Stimulated activated CD4-positive, alpha-beta T cell treated with anti-CD3 and anti-CD28 coated beads, TNF-alpha, amount 100 ng/mL, for 24 hours (primary cell): ENCODE results near the gene STOX1.
"Not testable (repeated sequence)": the region's sequence is repeated elsewhere in the genome, so short reads cannot be mapped to it uniquely, and the experiment has no call there.

Experiments used
- DNase-seq, 3 experiments: peaks; one replicate each; pipeline ENCODE4 v3.0.0-alpha.2; 2020; ENCODE audit warnings: low read depth in 3 of 3

The STOX1 gene

DNA sequence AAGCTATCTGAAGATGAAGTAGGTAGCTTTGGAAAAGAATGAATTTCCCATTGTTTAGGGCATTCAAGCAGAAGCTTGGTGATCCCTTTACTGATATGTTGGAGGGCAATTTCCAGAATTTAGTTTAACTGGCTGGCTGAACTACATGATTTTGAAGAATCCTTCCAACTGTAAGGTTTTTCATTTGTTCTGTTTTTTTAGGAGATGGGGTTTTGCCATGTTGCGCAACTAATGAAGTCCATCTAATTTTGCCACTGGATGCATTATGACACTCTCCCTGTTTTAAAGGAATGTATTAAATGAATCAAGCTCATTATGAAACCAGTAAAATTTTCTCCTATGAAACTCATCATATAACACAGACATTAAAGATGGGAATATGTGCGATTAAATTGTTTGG is 67.7 kb downstream of the STOX1 start:
- DNase-seq: no peak

DNA sequence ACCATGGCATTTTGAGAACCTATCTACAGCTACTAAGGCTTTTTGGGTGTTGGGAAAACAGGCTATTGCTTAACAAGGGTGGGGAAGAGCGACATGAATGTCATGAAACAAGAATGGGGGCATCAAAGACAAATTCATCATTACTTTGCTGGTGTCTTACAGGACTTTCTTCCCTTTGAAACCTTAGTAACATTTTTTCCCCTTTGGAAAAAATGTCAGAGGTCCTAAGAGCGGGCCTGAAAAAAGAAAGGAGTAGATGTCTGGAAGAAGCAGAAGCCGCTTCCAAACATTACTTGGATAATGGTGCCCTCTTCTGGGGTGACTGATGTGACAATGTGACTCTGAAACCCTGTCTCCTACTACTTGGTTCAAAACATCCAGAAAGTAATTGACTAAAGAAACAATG is 70.0 kb downstream of the STOX1 start:
- DNase-seq: peak in 1 of 3 experiments; percentile 5

DNA sequence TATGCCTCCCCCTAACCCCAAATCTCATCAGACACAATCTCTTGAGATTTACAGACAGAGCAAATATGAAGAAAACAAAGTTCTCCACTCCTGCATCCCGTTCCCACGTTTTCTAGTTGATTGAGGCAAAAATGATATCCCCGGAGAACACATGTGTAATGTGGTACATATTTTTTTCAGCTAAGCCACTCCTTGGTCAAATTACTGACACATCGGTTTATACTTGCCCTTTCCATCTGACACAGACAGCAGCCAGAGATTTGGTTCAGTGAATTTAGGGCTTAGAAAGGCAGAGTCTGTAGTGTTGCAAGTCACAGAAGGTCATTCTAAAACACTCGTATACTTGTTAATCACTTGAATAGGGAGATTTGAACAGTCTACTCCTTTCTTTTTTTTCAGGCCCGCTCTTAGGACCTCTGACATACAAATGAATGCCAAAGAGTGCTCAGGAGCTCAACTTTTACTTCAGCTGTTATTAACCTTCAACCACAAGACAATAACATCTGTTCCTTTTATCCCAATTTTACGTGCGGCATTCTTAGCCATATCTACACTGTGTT is 71.9 kb downstream of the STOX1 start:
- DNase-seq: no peak

DNA sequence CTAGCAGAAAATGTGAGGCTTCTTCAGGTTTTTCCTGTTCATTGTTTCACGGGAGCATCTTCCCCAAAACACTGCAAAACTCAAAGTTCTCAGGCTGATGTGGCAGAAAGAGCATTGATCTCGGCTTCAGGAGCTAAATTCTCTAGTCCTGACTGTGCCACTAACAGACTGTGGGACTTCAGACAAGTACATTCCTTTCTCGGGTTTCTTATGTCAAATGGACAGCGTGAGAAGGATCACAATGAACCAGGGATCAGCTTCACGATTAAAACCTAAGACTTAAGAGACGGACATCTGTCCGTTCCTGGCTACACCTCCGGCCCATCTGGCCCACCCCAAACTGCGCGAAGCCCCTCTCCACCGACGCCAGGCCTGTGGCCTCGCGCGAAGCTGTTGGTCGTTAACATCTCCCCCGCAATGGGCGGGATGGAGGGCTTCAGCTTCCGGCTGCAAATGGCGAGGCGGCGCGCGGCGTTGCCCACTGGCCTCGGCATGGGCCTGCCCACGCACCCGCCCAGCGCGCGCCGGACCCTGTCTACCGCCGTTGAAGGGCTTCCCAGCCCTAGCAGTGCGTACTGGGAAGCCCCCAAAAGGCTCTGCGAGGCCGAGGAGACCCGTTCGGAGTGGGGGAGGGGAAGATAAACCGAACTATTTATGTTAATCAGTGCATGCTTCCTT is 73.2 kb downstream of the STOX1 start:
- no peak for DNase-seq

DNA sequence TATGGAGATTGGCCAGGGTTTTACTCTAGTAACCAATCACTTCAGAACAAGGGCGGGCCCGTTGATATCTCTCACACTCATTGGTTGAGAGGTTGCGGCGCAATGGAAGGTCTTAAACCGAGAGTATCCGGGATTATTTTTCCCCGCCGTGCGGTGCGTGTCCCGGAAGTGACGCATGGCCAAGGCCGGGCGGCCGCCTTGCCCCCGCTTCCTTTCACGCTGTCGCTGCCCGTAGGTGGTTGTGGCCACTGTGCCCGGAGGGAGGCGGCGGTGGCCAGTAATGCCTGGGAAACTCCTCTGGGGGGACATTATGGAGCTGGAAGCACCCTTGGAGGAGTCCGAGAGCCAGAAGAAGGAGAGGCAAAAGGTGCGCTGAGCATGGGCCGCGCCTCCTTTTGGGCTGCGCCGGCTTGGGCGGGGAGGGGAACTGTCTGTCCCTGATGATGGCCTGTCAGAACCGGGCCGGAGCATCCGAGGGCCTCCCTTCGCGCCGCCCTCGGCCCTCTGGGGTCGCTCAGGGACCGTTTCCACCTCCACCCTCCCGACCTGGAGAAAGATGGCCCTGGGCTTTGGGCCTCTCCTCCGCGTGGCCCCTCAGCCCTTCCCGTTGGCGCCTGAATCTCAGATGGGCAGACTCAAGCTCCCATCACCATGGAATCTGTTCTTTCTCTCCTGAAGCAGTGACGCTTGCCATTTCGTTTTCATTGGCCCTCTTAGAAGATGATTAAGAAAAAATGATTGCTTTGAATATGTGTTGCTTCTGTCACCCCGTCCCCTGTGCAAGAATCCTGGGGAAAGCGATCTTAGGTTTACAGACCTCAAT is 74.0 kb downstream of the STOX1 start, which contains the start of gene DDX50:
DDX50 (plus strand) TSS at position 211 of the 823 bp plus-strand sequence; CDS start at position 281, 70 bp downstream.
- DNase-seq: peak; percentile 91 to 96 (median 95)

DNA sequence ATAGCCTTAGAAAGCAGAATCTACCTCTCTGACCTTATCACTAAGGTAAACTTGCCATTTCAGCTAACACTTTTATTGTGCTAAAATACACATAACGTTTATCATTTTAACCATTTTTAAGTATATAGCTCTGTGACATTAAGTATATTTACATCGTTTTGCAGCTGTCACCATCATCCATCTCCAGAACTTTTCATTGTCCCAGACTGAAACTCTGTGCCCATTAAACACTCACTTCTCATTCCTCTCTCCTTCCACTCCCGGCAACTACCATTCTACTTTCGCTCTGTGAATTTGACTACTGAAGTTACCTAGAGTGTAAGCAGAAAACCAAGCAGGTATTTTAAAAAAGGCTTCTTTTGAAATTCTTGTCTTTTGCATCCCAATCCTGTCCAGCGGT is 75.1 kb downstream of the STOX1 start:
- DNase-seq: no peak

DNA sequence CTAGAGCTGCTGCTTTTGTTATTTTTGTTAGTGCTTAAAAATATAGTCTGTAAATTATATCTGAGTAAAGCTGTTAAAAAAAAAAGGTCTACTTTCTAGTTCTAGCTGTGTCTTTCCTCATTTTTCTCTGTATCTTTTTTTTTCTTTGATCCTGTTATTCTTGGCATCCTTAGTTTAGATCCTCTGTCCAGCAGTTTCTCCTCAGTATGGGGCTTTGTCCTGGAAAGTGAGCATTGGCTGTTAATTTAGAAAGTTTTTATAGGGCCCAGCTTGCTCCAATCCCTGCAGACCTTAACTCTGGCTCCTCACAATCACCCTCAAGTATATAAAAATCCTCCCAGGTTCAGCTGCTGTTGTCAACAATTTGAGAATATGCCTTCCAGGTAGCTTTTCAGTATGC is 97.3 kb downstream of the STOX1 start:
- DNase-seq: no peak

DNA sequence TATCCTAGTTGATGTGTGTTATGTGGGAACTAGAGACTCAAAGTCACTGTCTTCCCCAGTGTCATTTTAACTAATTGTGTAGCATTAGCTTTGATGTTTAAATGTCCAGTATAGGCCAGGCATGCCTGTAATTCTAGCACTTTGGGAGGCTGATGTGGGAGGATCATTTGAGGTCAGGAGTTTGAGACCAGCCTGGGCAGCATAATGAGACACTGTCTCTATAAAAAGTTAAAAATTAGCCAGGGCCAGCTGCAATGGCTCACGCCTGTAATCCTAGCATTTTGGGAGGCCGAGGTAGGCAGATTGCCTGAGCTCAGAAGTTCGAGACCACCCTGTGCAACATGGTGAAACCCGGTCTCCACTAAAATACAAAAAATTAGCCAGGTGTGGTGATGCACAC is 98.2 kb downstream of the STOX1 start:
- DNase-seq: no peak

DNA sequence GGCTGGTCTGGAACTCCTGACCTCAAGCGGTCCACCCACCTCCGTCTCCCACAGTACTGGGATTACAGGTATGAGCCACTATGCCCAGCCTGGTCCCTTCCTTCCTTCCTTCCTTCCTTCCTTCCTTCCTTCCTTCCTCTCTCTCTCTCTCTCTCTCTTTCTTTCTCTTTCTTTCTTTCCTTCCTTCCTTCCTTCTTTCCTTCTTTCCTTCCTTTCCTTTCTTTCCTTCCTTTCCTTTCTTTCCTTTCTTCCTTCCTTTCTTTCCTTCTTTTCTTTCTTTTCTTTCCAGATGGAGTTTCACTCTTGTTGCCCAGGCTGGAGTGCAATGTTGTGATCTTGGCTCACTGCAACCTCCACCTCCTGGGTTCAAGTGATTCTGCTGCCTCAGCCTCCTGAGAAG is 101.8 kb downstream of the STOX1 start:
- DNase-seq: not testable (repeated sequence)

DNA sequence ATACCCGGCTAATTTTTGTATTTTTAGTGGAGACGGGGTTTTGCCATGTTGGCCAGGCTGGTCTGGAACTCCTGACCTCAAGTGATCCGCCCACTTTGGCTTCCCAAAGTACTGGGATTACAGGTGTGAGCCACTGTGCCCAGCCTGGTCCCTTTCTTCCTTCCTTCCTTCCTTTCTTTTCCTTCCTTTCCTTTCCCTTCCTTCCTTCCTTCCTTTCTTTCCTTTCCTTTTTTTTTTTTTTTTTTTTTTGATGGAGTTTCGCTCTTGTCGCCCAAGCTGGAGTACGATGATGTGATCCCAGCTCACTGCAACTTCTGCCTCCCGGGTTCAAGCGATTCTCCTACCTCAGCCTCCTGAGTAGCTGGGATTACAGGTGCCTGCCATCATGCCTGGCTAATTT is 102.6 kb downstream of the STOX1 start:
- not testable (repeated sequence) for DNase-seq

DNA sequence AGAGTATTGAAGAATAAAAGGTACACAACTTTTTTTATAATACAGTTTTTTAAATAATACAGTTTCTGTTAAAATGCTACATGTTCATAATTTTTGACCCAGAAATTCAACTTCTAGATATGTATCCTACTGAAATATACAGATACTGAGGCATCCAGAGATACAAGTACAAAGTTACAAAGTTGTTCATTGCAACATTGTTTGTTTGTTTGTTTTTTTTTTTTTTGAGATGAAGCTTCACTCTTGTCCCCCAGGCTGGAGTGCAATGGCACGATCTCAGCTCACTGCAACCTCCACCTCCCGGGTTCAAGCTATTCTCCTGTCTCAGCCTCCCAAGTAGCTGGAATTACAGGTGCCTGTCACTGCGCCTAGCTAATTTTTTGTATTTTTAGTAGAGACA is 105.5 kb downstream of the STOX1 start:
- not testable (repeated sequence) for DNase-seq

DNA sequence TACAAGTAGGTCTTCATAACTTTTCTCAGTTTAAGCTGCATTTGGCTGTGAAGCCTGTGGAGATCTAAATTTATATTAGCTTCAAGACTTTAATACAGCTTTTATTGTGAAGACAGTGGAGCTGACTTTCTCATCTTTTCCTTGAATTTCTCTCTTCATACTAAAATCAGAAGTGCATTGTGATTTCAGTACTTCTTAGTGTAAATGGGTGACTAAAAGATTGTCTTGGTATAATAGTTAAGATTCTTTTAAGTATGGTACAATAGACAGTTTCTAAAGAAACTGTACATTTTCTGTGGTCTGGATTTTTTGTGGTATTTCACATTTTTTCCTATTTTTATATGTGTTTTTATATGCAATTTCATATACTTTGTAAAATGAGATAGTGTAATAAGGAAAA is 107.7 kb downstream of the STOX1 start:
- no peak for DNase-seq

DNA sequence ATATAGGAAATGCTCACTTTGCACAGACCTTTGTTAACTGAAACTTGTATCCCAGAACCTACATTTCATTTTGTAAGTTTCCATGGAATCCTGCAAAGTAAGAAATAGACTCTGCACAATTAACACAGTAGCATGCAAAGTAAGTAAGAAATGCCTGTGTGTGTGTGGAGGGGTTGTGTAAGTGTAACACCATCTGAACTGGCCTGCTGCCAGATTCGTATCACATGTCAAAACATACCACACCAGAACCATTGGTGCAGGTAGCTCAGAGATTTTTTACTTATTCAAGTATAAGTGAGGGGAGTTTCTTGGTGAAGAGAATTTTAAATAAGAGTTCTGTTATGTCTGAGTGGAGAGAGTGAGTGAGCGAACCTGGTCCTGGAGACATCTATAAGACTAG is 110.8 kb downstream of the STOX1 start:
- DNase-seq: no peak

DNA sequence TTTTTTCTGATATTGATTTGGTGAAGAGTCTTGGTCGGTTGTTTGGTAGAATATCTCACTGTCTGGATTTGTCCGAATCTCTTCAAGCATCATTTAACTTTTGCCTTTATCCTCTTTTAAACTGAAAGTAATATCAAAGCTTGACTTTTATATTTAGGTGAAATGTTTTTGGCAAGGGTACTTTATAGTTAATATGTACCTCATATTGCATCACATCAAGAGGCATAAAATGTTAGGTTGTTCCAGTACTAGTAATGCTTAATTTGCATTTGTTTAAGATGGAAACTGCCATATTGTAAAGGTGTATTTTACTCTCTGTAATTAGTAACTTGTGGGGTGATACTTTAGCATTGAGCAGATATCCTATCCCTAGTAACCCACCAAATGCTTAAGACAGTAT is 111.6 kb downstream of the STOX1 start:
- no peak for DNase-seq

DNA sequence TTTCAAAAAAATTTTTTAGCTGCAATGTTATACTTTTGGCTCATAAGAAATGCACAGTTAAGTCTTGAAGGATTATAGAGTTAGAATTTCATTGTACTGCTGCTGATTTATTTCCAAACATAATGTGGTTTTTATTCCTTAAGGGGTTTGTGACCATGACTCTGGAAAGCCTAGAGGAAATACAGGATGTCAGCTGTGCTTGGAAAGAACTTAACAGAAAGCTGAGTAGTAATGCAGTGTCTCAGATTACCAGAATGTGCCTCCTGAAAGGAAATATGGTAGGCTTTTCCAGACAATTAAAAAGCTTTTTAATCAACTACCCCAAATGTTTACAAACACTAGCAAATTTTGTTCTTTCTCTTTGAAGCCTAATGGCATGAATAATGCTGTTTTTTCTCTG is 113.6 kb downstream of the STOX1 start:
- DNase-seq: not testable (repeated sequence)
